Sigmoid colon (tissue), 7 donors: ENCODE measurements around the gene APOC1. TPM values are rescaled to one million over a fixed set of nuclear protein-coding genes. Genes with fewer than 3 reads are reported as not detected.

Experiments used
- DNase-seq: peaks from one replicate; pipeline ENCODE4 v3.0.0-alpha.2; 2019
- H3K27ac ChIP-seq, 4 donors: fragments of 200-600 bp; sonication (generic); one replicate each; pipeline ENCODE4 v1.5.1; 2016 to 2019; ENCODE audit warnings: mild to moderate bottlenecking in 1 of 4
- H3K27me3 ChIP-seq, 3 donors: fragments of 200-600 bp; sonication (generic); one replicate each; pipeline ENCODE4 v1.5.1; 2019; ENCODE audit warnings: mild to moderate bottlenecking in 1 of 3
- H3K36me3 ChIP-seq, 4 donors: fragments of 200-600 bp; sonication (generic); one replicate each; pipeline ENCODE4 v1.5.1; 2016 to 2019
- H3K4me1 ChIP-seq, 4 donors: fragments of 200-600 bp; sonication (generic); one replicate each; pipeline ENCODE4 v1.5.1; 2017 to 2019
- H3K4me3 ChIP-seq, 4 donors: fragments of 200-600 bp; sonication (generic); one replicate each; pipeline ENCODE4 v1.5.1; 2017 to 2019; ENCODE audit warnings: mild to moderate bottlenecking in 2 of 4, moderate library complexity in 1 of 4
- H3K9me3 ChIP-seq, 4 donors: fragments of 200-600 bp in 3 of 4; sonication (generic) in 3 of 4; one replicate each; pipeline versions ENCODE4 v1.5.1 to v1.6.1; 2013 to 2019
- POLR2AphosphoS5 ChIP-seq, 4 donors: sonication (generic); formaldehyde crosslinking; IDR thresholded peaks; one replicate each; pipeline ENCODE4 v1.6.1; 2017; ENCODE audit warnings: antibody characterized with exemption in 4 of 4
- WGBS, 2 donors: extraction: QIAGEN DNeasy Blood & Tissue Kit; methylation state at CpG; one replicate each; pipeline ENCODE4 v1.1.7; 2013; 5-methylcytosine and 5-hydroxymethylcytosine counted together
- intact Hi-C: fragments of 100-400 bp; cut with DNase I; formaldehyde crosslinking; loops from one replicate; pipeline ENCODE4 v1.15.1; 2023
- polyA plus RNA-seq, 3 donors: library from polyadenylated mRNA; stranded (reverse); fragments of 200-250 nt; gene quantifications; one replicate each; pipeline ENCODE4 v1.2.3, GENCODE V29; 2013
- total RNA-seq, 4 donors: library from RNA; depleted of rRNA; stranded (reverse); fragments of >200 nt; gene quantifications; one replicate each; pipeline ENCODE4 v1.1.0, GENCODE V29; 2016
- TF ChIP-seq, protein P1 (sequence below), 4 experiments: fragments of 450-650 bp in 3 of 4; fragments of 200-600 bp in 1 of 4; IDR thresholded peaks; one replicate each; pipeline ENCODE4 v1.5.1; 2016 to 2019; ENCODE audit warnings: antibody characterized with exemption in 4 of 4, mild to moderate bottlenecking in 3 of 4, moderate library complexity in 2 of 4
- donor health status: healthy with polysubstance abuse.
- donor health status: Bipolar disorder and iron deficiency.
- donor health status: healthy.

APOC1 gene
- total and polyA plus RNA-seq, 7 donors = 2.3 to 73.3 (median 29.0) TPM; not detected in 1

DNA sequence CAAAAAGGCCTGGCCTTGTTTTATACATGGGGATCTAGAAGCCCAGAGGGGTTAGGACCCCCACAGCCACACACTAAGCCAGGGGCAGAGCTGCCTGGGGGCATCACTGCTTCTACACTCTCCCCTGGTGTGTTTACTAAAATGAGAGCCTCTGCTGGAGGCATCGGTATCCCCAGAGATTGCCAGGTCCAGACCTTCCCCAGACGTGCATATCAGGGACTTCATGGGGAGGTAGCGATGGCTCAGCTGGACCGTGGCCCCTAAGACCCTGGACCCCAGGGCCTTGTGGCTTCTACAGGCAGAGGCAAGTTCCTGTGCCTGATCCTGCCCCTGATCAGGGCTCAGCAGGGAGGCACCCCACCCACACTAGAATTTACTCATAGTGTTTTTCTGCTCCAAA is 54.3 kb downstream of the APOC1 start:
- Histone ChIP-seq H3K4me1 (no peaks in the 10 kb centered on the region), H3K9me3 (no peaks in the 10 kb centered on the region), H3K4me3 (no peak overlapping the region), H3K27me3 (no peaks in the 10 kb centered on the region), H3K36me3 (peaks cover 3 to 82% (median 23%) of the 10 kb centered on the region in 4 donors), H3K27ac (no peak overlapping the region)
- 92 to 96% methylated on average over 4 of the region's 4 CpGs for WGBS, 2 donors
- no peak for DNase-seq
- TF ChIP-seq, protein P1, sequence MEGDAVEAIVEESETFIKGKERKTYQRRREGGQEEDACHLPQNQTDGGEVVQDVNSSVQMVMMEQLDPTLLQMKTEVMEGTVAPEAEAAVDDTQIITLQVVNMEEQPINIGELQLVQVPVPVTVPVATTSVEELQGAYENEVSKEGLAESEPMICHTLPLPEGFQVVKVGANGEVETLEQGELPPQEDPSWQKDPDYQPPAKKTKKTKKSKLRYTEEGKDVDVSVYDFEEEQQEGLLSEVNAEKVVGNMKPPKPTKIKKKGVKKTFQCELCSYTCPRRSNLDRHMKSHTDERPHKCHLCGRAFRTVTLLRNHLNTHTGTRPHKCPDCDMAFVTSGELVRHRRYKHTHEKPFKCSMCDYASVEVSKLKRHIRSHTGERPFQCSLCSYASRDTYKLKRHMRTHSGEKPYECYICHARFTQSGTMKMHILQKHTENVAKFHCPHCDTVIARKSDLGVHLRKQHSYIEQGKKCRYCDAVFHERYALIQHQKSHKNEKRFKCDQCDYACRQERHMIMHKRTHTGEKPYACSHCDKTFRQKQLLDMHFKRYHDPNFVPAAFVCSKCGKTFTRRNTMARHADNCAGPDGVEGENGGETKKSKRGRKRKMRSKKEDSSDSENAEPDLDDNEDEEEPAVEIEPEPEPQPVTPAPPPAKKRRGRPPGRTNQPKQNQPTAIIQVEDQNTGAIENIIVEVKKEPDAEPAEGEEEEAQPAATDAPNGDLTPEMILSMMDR (IDR thresholded peaks at IDR 0.05) = no peak
- TF ChIP-seq POLR2AphosphoS5 (IDR thresholded peaks at IDR 0.05) = no peak
- intact Hi-C loops = no loop called here

Other genes starting within 250 kb of the APOC1 start
- gene CEACAM19, start 243.1 kb upstream of the APOC1 start, total RNA-seq = 1 to 10 TPM; 1.3 to 5.3 (median 2.6) TPM
- 1 to 10 TPM in 1 of 3 donors, under 1 TPM in 2; 0.60 to 4.9 (median 0.69) TPM for gene CEACAM19, start 243.1 kb upstream of the APOC1 start, polyA plus RNA-seq
- gene CEACAM16, start 215.5 kb upstream of the APOC1 start, total RNA-seq = not detected
- gene CEACAM16, start 215.5 kb upstream of the APOC1 start, polyA plus RNA-seq = not detected
- gene BCL3, start 165.9 kb upstream of the APOC1 start, total RNA-seq = 10 to 100 TPM; 13.9 to 69.0 (median 25.9) TPM
- gene BCL3, start 165.9 kb upstream of the APOC1 start, polyA plus RNA-seq = 100 to 1,000 TPM in 1 of 3 donors, 10 to 100 TPM in 2; 44.4 to 104 (median 64.7) TPM
- not detected for gene CBLC, start 136.7 kb upstream of the APOC1 start, total RNA-seq
- 10 to 100 TPM; 46.8 to 64.5 (median 58.0) TPM for gene CBLC, start 136.7 kb upstream of the APOC1 start, polyA plus RNA-seq
- gene BCAM, start 105.5 kb upstream of the APOC1 start, total RNA-seq = 10 to 100 TPM in 3 of 4 donors, 1 to 10 TPM in 1; 6.1 to 36.3 (median 13.4) TPM
- 10 to 100 TPM in 1 of 3 donors, 1 to 10 TPM in 2; 1.2 to 19.9 (median 2.1) TPM for gene BCAM, start 105.5 kb upstream of the APOC1 start, polyA plus RNA-seq
- 10 to 100 TPM; 16.3 to 39.6 (median 27.3) TPM for gene NECTIN2, start 68.3 kb upstream of the APOC1 start, total RNA-seq
- gene NECTIN2, start 68.3 kb upstream of the APOC1 start, polyA plus RNA-seq = 10 to 100 TPM; 15.6 to 68.6 (median 27.3) TPM
- 10 to 100 TPM; 21.6 to 40.2 (median 33.1) TPM for gene TOMM40, start 23.4 kb upstream of the APOC1 start, total RNA-seq
- gene TOMM40, start 23.4 kb upstream of the APOC1 start, polyA plus RNA-seq = 10 to 100 TPM; 32.4 to 76.8 (median 32.4) TPM
- gene APOE, start 8.8 kb upstream of the APOC1 start, total RNA-seq = 100 to 1,000 TPM in 2 of 4 donors, 10 to 100 TPM in 2; 63.5 to 188 (median 92.2) TPM
- gene APOE, start 8.8 kb upstream of the APOC1 start, polyA plus RNA-seq = 100 to 1,000 TPM; 111 to 326 (median 208) TPM
- not detected for gene APOC4, start 27.6 kb downstream of the APOC1 start, total RNA-seq
- gene APOC4, start 27.6 kb downstream of the APOC1 start, polyA plus RNA-seq = not detected
- gene APOC2, start 31.4 kb downstream of the APOC1 start, total RNA-seq = not detected
- gene APOC2, start 31.4 kb downstream of the APOC1 start, polyA plus RNA-seq = 10 to 100 TPM in 1 of 3 donors, 1 to 10 TPM in 2; 3.0 to 10.6 (median 3.3) TPM
- 10 to 100 TPM; 31.6 to 51.5 (median 45.1) TPM for gene CLPTM1, start 40.8 kb downstream of the APOC1 start, total RNA-seq
- 10 to 100 TPM; 22.2 to 94.0 (median 27.0) TPM for gene CLPTM1, start 40.8 kb downstream of the APOC1 start, polyA plus RNA-seq
- 10 to 100 TPM in 1 of 4 donors, 1 to 10 TPM in 3; 3.2 to 16.7 (median 4.1) TPM for gene RELB, start 86.9 kb downstream of the APOC1 start, total RNA-seq
- gene RELB, start 86.9 kb downstream of the APOC1 start, polyA plus RNA-seq = 10 to 100 TPM; 21.0 to 50.2 (median 30.0) TPM
- gene CLASRP, start 124.4 kb downstream of the APOC1 start, total RNA-seq = 100 to 1,000 TPM in 1 of 4 donors, 10 to 100 TPM in 3; 61.9 to 157 (median 73.7) TPM
- gene CLASRP, start 124.4 kb downstream of the APOC1 start, polyA plus RNA-seq = 10 to 100 TPM; 19.0 to 70.8 (median 19.2) TPM
- gene ZNF296, start 161.9 kb downstream of the APOC1 start, total RNA-seq = 1 to 10 TPM in 1 of 4 donors, under 1 TPM in 1, not detected in 2; 0.41 to 1.2 TPM
- gene ZNF296, start 161.9 kb downstream of the APOC1 start, polyA plus RNA-seq = 1 to 10 TPM; 2.8 to 5.4 (median 3.0) TPM
- gene GEMIN7, start 164.7 kb downstream of the APOC1 start, total RNA-seq = 10 to 100 TPM; 10.3 to 18.2 (median 16.2) TPM
- gene GEMIN7, start 164.7 kb downstream of the APOC1 start, polyA plus RNA-seq = 10 to 100 TPM; 27.0 to 31.2 (median 30.6) TPM
- gene PPP1R37, start 178.6 kb downstream of the APOC1 start, total RNA-seq = 10 to 100 TPM; 17.8 to 23.2 (median 19.9) TPM
- 10 to 100 TPM; 21.6 to 32.5 (median 22.4) TPM for gene PPP1R37, start 178.6 kb downstream of the APOC1 start, polyA plus RNA-seq
- gene NKPD1, start 246.4 kb downstream of the APOC1 start, total RNA-seq = under 1 TPM in 1 of 4 donors, not detected in 3; 0.83 TPM
- gene NKPD1, start 246.4 kb downstream of the APOC1 start, polyA plus RNA-seq = under 1 TPM in 1 of 3 donors, not detected in 2; 0.12 TPM